ENCODE measurements around the gene ACKR4. TPM values are rescaled to one million over a fixed set of nuclear protein-coding genes. Genes with fewer than 3 reads are reported as not detected.

The ACKR4 gene
- total RNA-seq, 4 donors from 2014 or later: not detected

GRCh38 chr3:132569580-132569979 is 27.5 kb upstream of the ACKR4 start:
- no peak overlapping the region for H3K27ac ChIP-seq
- in situ Hi-C loops (cut with MboI; ENCODE audit: low sequenced_read_pairs in 4 of 4) (no loop called here), intact Hi-C loops (cut with DNase I; ENCODE audit: low total_unique reads) (no loop called here)
- no peak for DNase-seq
- no peak for ATAC-seq
- H3K9me3 ChIP-seq: no peaks in the 10 kb centered on the region
- no peaks in the 10 kb centered on the region for H3K4me1 ChIP-seq
- H3K27me3 ChIP-seq: no peaks in the 10 kb centered on the region
- TF ChIP-seq CTCF (IDR thresholded peaks at IDR 0.05 in 4 of 5, conservative IDR thresholded peaks at IDR 0.05 in 1 of 5): no peak
- TF ChIP-seq POLR2A (IDR thresholded peaks at IDR 0.05): no peak
- H3K36me3 ChIP-seq: peaks cover 0 to 27% of the 10 kb centered on the region in 2 donors
- no peak overlapping the region for H3K4me3 ChIP-seq

- Histone ChIP-seq H3K27ac (no peak overlapping the region), H3K4me3 (no peak overlapping the region), H3K4me1 (no peaks in the 10 kb centered on the region), H3K27me3 (no peaks in the 10 kb centered on the region), H3K36me3 (peaks cover 0 to 31% of the 10 kb centered on the region in 2 donors), H3K9me3 (no peaks in the 10 kb centered on the region)
- in situ Hi-C loops (cut with MboI; ENCODE audit: low sequenced_read_pairs in 4 of 4): no loop called here
- no peak for DNase-seq
- no peak for ATAC-seq
- no peak for TF ChIP-seq POLR2A (IDR thresholded peaks at IDR 0.05)
- TF ChIP-seq CTCF (IDR thresholded peaks at IDR 0.05 in 4 of 5, conservative IDR thresholded peaks at IDR 0.05 in 1 of 5): no peak
- intact Hi-C loops (cut with DNase I; ENCODE audit: low total_unique reads): no loop called here
These were observed 27.1 kb upstream of the ACKR4 start for GRCh38 chr3:132570016-132570415.

- ATAC-seq: no peak
- Histone ChIP-seq H3K36me3 (peaks cover 0 to 68% of the 10 kb centered on the region in 2 donors), H3K4me1 (no peaks in the 10 kb centered on the region), H3K27me3 (no peaks in the 10 kb centered on the region), H3K4me3 (no peak overlapping the region), H3K9me3 (no peaks in the 10 kb centered on the region), H3K27ac (no peak overlapping the region)
- TF ChIP-seq POLR2A (IDR thresholded peaks at IDR 0.05): no peak
- no peak for TF ChIP-seq CTCF (IDR thresholded peaks at IDR 0.05 in 4 of 5, conservative IDR thresholded peaks at IDR 0.05 in 1 of 5)
- in situ Hi-C loops (cut with MboI; ENCODE audit: low sequenced_read_pairs in 4 of 4) (no loop called here), intact Hi-C loops (cut with DNase I; ENCODE audit: low total_unique reads) (no loop called here)
- no peak for DNase-seq
These were observed 23.3 kb upstream of the ACKR4 start for GRCh38 chr3:132573797-132574211.

GRCh38 chr3:132587401-132587800 is 9.7 kb upstream of the ACKR4 start:
- intact Hi-C loops (cut with DNase I; ENCODE audit: low total_unique reads) (no loop called here), in situ Hi-C loops (cut with MboI; ENCODE audit: low sequenced_read_pairs in 4 of 4) (no loop called here)
- no peaks in the 10 kb centered on the region for H3K27me3 ChIP-seq
- H3K4me1 ChIP-seq: no peaks in the 10 kb centered on the region
- no peak overlapping the region for H3K27ac ChIP-seq
- TF ChIP-seq CTCF (IDR thresholded peaks at IDR 0.05 in 4 of 5, conservative IDR thresholded peaks at IDR 0.05 in 1 of 5) (no peak), POLR2A (IDR thresholded peaks at IDR 0.05) (no peak)
- no peak for DNase-seq
- no peak overlapping the region for H3K4me3 ChIP-seq
- no peak for ATAC-seq
- H3K36me3 ChIP-seq: peaks cover 0 to 9% of the 10 kb centered on the region in 2 donors
- H3K9me3 ChIP-seq: no peaks in the 10 kb centered on the region

GRCh38 chr3:132592216-132592615 is 4.9 kb upstream of the ACKR4 start:
- TF ChIP-seq POLR2A (IDR thresholded peaks at IDR 0.05) (no peak), CTCF (IDR thresholded peaks at IDR 0.05 in 4 of 5, conservative IDR thresholded peaks at IDR 0.05 in 1 of 5) (no peak)
- ATAC-seq: no peak

More at GRCh38 chr3:132592216-132592615, 4.9 kb upstream of the ACKR4 start:
- intact Hi-C loops (cut with DNase I; ENCODE audit: low total_unique reads): no loop called here
- Histone ChIP-seq H3K4me1 (no peaks in the 10 kb centered on the region), H3K4me3 (no peak overlapping the region), H3K27me3 (no peaks in the 10 kb centered on the region), H3K27ac (no peak overlapping the region), H3K9me3 (no peaks in the 10 kb centered on the region), H3K36me3 (peaks cover 0 to 9% of the 10 kb centered on the region in 2 donors)
- in situ Hi-C loops (cut with MboI; ENCODE audit: low sequenced_read_pairs in 4 of 4): no loop called here
- no peak for DNase-seq

Data from gastrocnemius medialis (tissue), 4 donors.